ENCODE measurements around the gene PAIP1.

DNA sequence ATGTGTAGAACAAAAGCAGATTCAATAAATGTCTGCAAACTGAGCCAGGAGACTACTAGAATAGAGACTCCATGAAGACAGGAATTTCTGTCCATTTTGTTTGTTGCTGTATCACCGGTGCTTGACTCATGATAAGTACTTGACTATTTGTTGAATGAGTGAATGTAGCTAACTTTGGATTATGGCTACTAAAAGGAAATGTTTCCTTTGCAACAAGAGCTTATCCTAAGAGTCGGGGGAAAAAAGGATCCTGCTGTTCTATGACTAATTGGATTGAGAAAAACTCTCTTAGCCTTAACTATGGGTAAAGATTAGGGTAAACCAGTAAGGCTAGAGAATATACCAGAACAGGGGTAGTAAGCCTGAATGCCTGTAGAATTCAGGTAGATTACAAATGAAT is 3.5 kb downstream of the PAIP1 start:
- no peak for TF ChIP-seq POLR2A (IDR thresholded peaks at IDR 0.05; ENCODE audit: extremely low read depth, insufficient read length)
- TF ChIP-seq, protein P1, sequence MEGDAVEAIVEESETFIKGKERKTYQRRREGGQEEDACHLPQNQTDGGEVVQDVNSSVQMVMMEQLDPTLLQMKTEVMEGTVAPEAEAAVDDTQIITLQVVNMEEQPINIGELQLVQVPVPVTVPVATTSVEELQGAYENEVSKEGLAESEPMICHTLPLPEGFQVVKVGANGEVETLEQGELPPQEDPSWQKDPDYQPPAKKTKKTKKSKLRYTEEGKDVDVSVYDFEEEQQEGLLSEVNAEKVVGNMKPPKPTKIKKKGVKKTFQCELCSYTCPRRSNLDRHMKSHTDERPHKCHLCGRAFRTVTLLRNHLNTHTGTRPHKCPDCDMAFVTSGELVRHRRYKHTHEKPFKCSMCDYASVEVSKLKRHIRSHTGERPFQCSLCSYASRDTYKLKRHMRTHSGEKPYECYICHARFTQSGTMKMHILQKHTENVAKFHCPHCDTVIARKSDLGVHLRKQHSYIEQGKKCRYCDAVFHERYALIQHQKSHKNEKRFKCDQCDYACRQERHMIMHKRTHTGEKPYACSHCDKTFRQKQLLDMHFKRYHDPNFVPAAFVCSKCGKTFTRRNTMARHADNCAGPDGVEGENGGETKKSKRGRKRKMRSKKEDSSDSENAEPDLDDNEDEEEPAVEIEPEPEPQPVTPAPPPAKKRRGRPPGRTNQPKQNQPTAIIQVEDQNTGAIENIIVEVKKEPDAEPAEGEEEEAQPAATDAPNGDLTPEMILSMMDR (IDR thresholded peaks at IDR 0.05; ENCODE audit: low read depth, low read length) = no peak
- TF ChIP-seq, protein P2, sequence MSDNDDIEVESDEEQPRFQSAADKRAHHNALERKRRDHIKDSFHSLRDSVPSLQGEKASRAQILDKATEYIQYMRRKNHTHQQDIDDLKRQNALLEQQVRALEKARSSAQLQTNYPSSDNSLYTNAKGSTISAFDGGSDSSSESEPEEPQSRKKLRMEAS (IDR thresholded peaks at IDR 0.05; ENCODE audit: low read depth, low read length) = no peak
